HEK293 (cell line): ENCODE data around the gene TMEM270.

Experiments used
- CTCF ChIA-PET: fragments of 350-600 bp; formaldehyde crosslinking; extraction: SDS; loops from one replicate; lab custom pipeline; 2021; ENCODE audit warnings: antibody characterized with exemption; lab: Yijun Ruan, JAX
- POLR2A ChIA-PET: fragments of 300-600 bp; formaldehyde crosslinking; extraction: SDS; loops from one replicate; lab custom pipeline; 2020; ENCODE audit warnings: antibody characterized with exemption, inconsistent platforms; lab: Yijun Ruan, JAX
- H3K27ac ChIP-seq: fragments of 200-500 bp; sonication (Bioruptor generic); 2 replicates; pipeline ENCODE4 v1.5.1; 2014; ENCODE audit warnings: low read depth, low read length, control low read depth, inconsistent platforms; ENCODE audit errors: extremely low read depth
- H3K36me3 ChIP-seq, 2 experiments: fragments of 200-500 bp in 1 of 2; sonication (Bioruptor generic) in 1 of 2; 1 replicate in 1 of 2; 2 replicates in 1 of 2; pipeline ENCODE4 v1.5.1; 2014 to 2017; ENCODE audit warnings: inconsistent platforms in 2 of 2, low read length in 2 of 2; ENCODE audit not compliant: control insufficient read depth in 2 of 2, insufficient read depth in 1 of 2
- H3K4me1 ChIP-seq: fragments of 200-500 bp; sonication (Bioruptor generic); 2 replicates; pipeline ENCODE4 v1.5.1; 2014; ENCODE audit warnings: mild to moderate bottlenecking, low read length, inconsistent platforms; ENCODE audit not compliant: control insufficient read depth, insufficient read depth
- H3K4me3 ChIP-seq: 2 replicates; pipeline ENCODE4 v1.5.1; 2011; ENCODE audit warnings: low read depth, mild to moderate bottlenecking, control low read depth, low read length, moderate library complexity
- H3K9me3 ChIP-seq: fragments of 200-500 bp; sonication (Bioruptor generic); 2 replicates; pipeline ENCODE4 v1.5.1; 2014; ENCODE audit warnings: low read depth, low read length, inconsistent platforms; ENCODE audit not compliant: control insufficient read depth, insufficient read depth
- EGR2 ChIP-seq: fragments of 450-650 bp; formaldehyde crosslinking; IDR thresholded peaks from 2 replicates; pipeline ENCODE4 v1.5.1; 2016; ENCODE audit warnings: low read depth, missing biosample characterization, missing genetic modification characterization
- KLF17 ChIP-seq: fragments of 450-650 bp; formaldehyde crosslinking; IDR thresholded peaks from 2 replicates; pipeline ENCODE4 v1.5.1; 2016; ENCODE audit warnings: missing biosample characterization, missing genetic modification characterization
- PBX3 ChIP-seq: sonication (generic); formaldehyde crosslinking; IDR thresholded peaks from 2 replicates; pipeline ENCODE4 v1.8.1; 2022; ENCODE audit warnings: mild to moderate bottlenecking, moderate library complexity, missing genetic modification reagents
- PRDM10 ChIP-seq: fragments of 450-650 bp; formaldehyde crosslinking; IDR thresholded peaks from 2 replicates; pipeline ENCODE4 v1.5.1; 2016; ENCODE audit warnings: missing biosample characterization, missing genetic modification characterization
- SP2 ChIP-seq: fragments of 450-650 bp; formaldehyde crosslinking; IDR thresholded peaks from 2 replicates; pipeline ENCODE4 v1.5.1; 2016; ENCODE audit warnings: missing biosample characterization, missing genetic modification characterization
- TRIM28 ChIP-seq: IDR thresholded peaks from 2 replicates; pipeline ENCODE4 v1.6.1; 2011; ENCODE audit warnings: low read length, control low read depth, borderline replicate concordance
- ZBTB17 ChIP-seq: fragments of 450-650 bp; formaldehyde crosslinking; IDR thresholded peaks from 2 replicates; pipeline ENCODE4 v1.5.1; 2016; ENCODE audit warnings: missing biosample characterization, missing genetic modification characterization
- ZBTB7A ChIP-seq: fragments of 450-650 bp; formaldehyde crosslinking; IDR thresholded peaks from 2 replicates; pipeline ENCODE4 v1.5.1; 2016; ENCODE audit warnings: low read depth, missing biosample characterization, missing genetic modification characterization
- ZNF121 ChIP-seq: fragments of 450-650 bp; formaldehyde crosslinking; IDR thresholded peaks from 2 replicates; pipeline ENCODE4 v1.5.1; 2016; ENCODE audit warnings: missing biosample characterization, missing genetic modification characterization
- ZNF132 ChIP-seq: fragments of 450-650 bp; formaldehyde crosslinking; IDR thresholded peaks from 2 replicates; pipeline ENCODE4 v1.5.1; 2017; ENCODE audit warnings: missing biosample characterization, missing genetic modification characterization, borderline replicate concordance
- ZNF302 ChIP-seq: fragments of 450-650 bp; formaldehyde crosslinking; IDR thresholded peaks from 2 replicates; pipeline ENCODE4 v1.5.1; 2016; ENCODE audit warnings: missing biosample characterization, missing genetic modification characterization, low read depth
- ZNF341 ChIP-seq: fragments of 450-650 bp; formaldehyde crosslinking; IDR thresholded peaks from 2 replicates; pipeline ENCODE4; 2016; ENCODE audit warnings: low read depth, missing biosample characterization, missing genetic modification characterization
- ZNF404 ChIP-seq: fragments of 450-650 bp; formaldehyde crosslinking; IDR thresholded peaks from 2 replicates; pipeline ENCODE4 v1.5.1; 2017; ENCODE audit warnings: missing biosample characterization, missing genetic modification characterization
- ZNF416 ChIP-seq: fragments of 450-650 bp; formaldehyde crosslinking; IDR thresholded peaks from 2 replicates; pipeline ENCODE4 v1.5.1; 2016; ENCODE audit warnings: missing biosample characterization, missing genetic modification characterization
- ZNF521 ChIP-seq: fragments of 450-650 bp; formaldehyde crosslinking; IDR thresholded peaks from 2 replicates; pipeline ENCODE4 v1.5.1; 2017; ENCODE audit warnings: missing biosample characterization, mild to moderate bottlenecking, missing genetic modification characterization
- ZNF571 ChIP-seq: fragments of 450-650 bp; formaldehyde crosslinking; IDR thresholded peaks from 2 replicates; pipeline ENCODE4 v1.5.0; 2017; ENCODE audit warnings: missing biosample characterization, missing genetic modification characterization
- ZNF645 ChIP-seq: fragments of 450-650 bp; formaldehyde crosslinking; IDR thresholded peaks from 2 replicates; pipeline ENCODE4; 2016; ENCODE audit warnings: missing biosample characterization, missing genetic modification characterization
- ZNF664 ChIP-seq: fragments of 450-650 bp; formaldehyde crosslinking; IDR thresholded peaks from 2 replicates; pipeline ENCODE4 v1.5.1; 2016; ENCODE audit warnings: missing biosample characterization, missing genetic modification characterization
- ZNF677 ChIP-seq: fragments of 450-650 bp; IDR thresholded peaks from 2 replicates; pipeline ENCODE4 v1.5.0; 2018; ENCODE audit warnings: missing biosample characterization, mild to moderate bottlenecking, missing genetic modification characterization, moderate library complexity
- ZNF704 ChIP-seq: fragments of 450-650 bp; formaldehyde crosslinking; IDR thresholded peaks from 2 replicates; pipeline ENCODE4 v1.5.1; 2016; ENCODE audit warnings: missing biosample characterization, missing genetic modification characterization
- ZNF830 ChIP-seq: fragments of 450-650 bp; IDR thresholded peaks from 2 replicates; pipeline ENCODE4 v1.5.0; 2018; ENCODE audit warnings: missing biosample characterization, missing genetic modification characterization, low read depth, mild to moderate bottlenecking, moderate library complexity

Gene TMEM270

GRCh38 chr7:73909051-73909941, 48.3 kb downstream of the TMEM270 start:
- H3K36me3 ChIP-seq, result no peaks in the 10 kb centered on the region
- no peaks in the 10 kb centered on the region for H3K4me1 ChIP-seq
- H3K9me3 ChIP-seq, result no peaks in the 10 kb centered on the region
- TF ChIP-seq ZNF664 (tag by site-specific recombination), result no peak
- no peak for TF ChIP-seq ZNF404
- TF ChIP-seq TRIM28, result no peak
- TF ChIP-seq ZNF704 (tag by site-specific recombination), result no peak
- no peak for TF ChIP-seq ZNF571 (tag by site-specific recombination)
- no peak for TF ChIP-seq ZBTB17
- TF ChIP-seq SP2 (tag by site-specific recombination), result no peak
- no peak for TF ChIP-seq ZBTB7A (tag by site-specific recombination)
- TF ChIP-seq ZNF830 (tag by site-specific recombination), result no peak
- TF ChIP-seq ZNF302 (tag by site-specific recombination), result no peak
- no peak for TF ChIP-seq ZNF121 (tag by site-specific recombination)
- CTCF ChIA-PET, result no interaction called here
- no peak overlapping the region for H3K4me3 ChIP-seq
- POLR2A ChIA-PET, result no interaction called here
- no peak overlapping the region for H3K27ac ChIP-seq

- H3K4me1 ChIP-seq, result no peaks in the 10 kb centered on the region
- H3K36me3 ChIP-seq, result no peaks in the 10 kb centered on the region
- no peak overlapping the region for H3K4me3 ChIP-seq
- POLR2A ChIA-PET, result no interaction called here
- TF ChIP-seq KLF17 (tag by site-specific recombination) (no peak), ZNF341 (tag by site-specific recombination) (no peak), ZNF132 (tag by site-specific recombination) (no peak), ZNF521 (tag by site-specific recombination) (no peak)
- CTCF ChIA-PET, result no interaction called here
- H3K9me3 ChIP-seq, result no peaks in the 10 kb centered on the region
- no peak overlapping the region for H3K27ac ChIP-seq
These were observed 49.0 kb downstream of the TMEM270 start for GRCh38 chr7:73909996-73910395.

GRCh38 chr7:73912223-73912622, 51.3 kb downstream of the TMEM270 start:
- Histone ChIP-seq H3K9me3 (no peaks in the 10 kb centered on the region), H3K27ac (no peak overlapping the region), H3K4me1 (no peaks in the 10 kb centered on the region), H3K36me3 (no peaks in the 10 kb centered on the region), H3K4me3 (no peak overlapping the region)
- ChIA-PET CTCF (no interaction called here), POLR2A (interaction anchor here (0.6 kb wide), 1 partner anchor 290 kb away, joined by 3 read pairs; no protein-coding TSS in a partner anchor)
- TF ChIP-seq ZNF132 (tag by site-specific recombination), result no peak
- no peak for TF ChIP-seq PRDM10 (tag by site-specific recombination)
- TF ChIP-seq EGR2, result no peak
- no peak for TF ChIP-seq PBX3
- no peak for TF ChIP-seq ZNF416 (tag by site-specific recombination)
- TF ChIP-seq ZNF677 (tag by site-specific recombination), result no peak
- TF ChIP-seq ZNF645 (tag by site-specific recombination), result no peak
